SIG-M5 (cell line): ENCODE results near the gene HS6ST3.

Experiments
- DNase-seq: peaks from one replicate; lab custom pipeline; 2025; lab: John Stamatoyannopoulos, UW

Gene HS6ST3

GRCh38 chr13:96540670-96541069, 450.8 kb downstream of the HS6ST3 start:
- DNase-seq, result no peak

GRCh38 chr13:96542986-96543385, 453.1 kb downstream of the HS6ST3 start:
- DNase-seq, result no peak

- DNase-seq, result no peak
Measured at GRCh38 chr13:96544957-96545356, 455.1 kb downstream of the HS6ST3 start.

- no peak for DNase-seq
Measured at GRCh38 chr13:96546463-96546862, 456.6 kb downstream of the HS6ST3 start.

- no peak for DNase-seq
Measured at GRCh38 chr13:96551546-96551945, 461.6 kb downstream of the HS6ST3 start.

- no peak for DNase-seq
Measured at GRCh38 chr13:96552559-96552958, 462.7 kb downstream of the HS6ST3 start.

GRCh38 chr13:96553796-96554195, 463.9 kb downstream of the HS6ST3 start:
- DNase-seq, result no peak

- DNase-seq, result no peak
Measured at GRCh38 chr13:96573563-96573962, 483.7 kb downstream of the HS6ST3 start.

GRCh38 chr13:96575423-96576320, 485.8 kb downstream of the HS6ST3 start:
- DNase-seq, result no peak

- no peak for DNase-seq
Measured at GRCh38 chr13:96581741-96582140, 491.8 kb downstream of the HS6ST3 start.

GRCh38 chr13:96615252-96615651, 525.3 kb downstream of the HS6ST3 start:
- no peak for DNase-seq

- no peak for DNase-seq
Measured at GRCh38 chr13:96617528-96617927, 527.6 kb downstream of the HS6ST3 start.

- DNase-seq, result no peak
Measured at GRCh38 chr13:96621634-96622183, 531.8 kb downstream of the HS6ST3 start.

GRCh38 chr13:96629331-96629730, 539.4 kb downstream of the HS6ST3 start:
- no peak for DNase-seq

GRCh38 chr13:96632536-96633320, 542.8 kb downstream of the HS6ST3 start:
- DNase-seq, result no peak

- DNase-seq, result no peak
Measured at GRCh38 chr13:96636001-96636709, 546.2 kb downstream of the HS6ST3 start.

- no peak for DNase-seq
Measured at GRCh38 chr13:96637039-96637438, 547.1 kb downstream of the HS6ST3 start.

GRCh38 chr13:96646101-96646500, 556.2 kb downstream of the HS6ST3 start:
- no peak for DNase-seq

- DNase-seq, result no peak
Measured at GRCh38 chr13:96646515-96647211, 556.8 kb downstream of the HS6ST3 start.

GRCh38 chr13:96650301-96650886, 560.5 kb downstream of the HS6ST3 start:
- no peak for DNase-seq

GRCh38 chr13:96651598-96651997, 561.7 kb downstream of the HS6ST3 start:
- DNase-seq, result no peak
